ENCODE results near the gene CLMN.
A peak's percentile ranks its signal among the peaks of the same experiment; 100 is the strongest.

The CLMN gene

DNA sequence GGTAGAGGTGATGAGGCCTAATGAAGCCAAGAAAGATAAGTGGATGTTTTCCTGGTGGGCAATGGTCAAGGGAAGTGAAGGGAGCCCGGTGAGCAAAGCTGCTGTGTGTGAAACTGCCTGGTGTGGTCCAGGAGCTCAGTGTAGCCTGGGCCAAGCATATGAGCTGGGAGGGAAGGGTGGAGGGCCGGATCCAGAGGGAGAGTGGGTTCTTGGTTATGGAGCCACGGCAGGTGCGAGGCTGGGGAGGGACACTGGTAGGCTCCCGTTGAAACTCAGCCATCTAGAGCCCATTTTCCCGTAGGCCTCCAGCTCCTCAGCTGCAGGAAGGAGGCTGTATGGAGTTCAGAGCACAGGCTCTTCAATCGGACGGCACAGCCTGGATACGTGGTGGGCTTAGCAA, 10.2 kb upstream of the CLMN start:
- Histone ChIP-seq H3K36me3 (ENCODE audit: insufficient read depth, low read length) (no peaks in the 10 kb centered on the region; the same call in 1 of the 2 replicates), H3K9ac (ENCODE audit: low read length) (no peak overlapping the region), H3F3A (ENCODE audit: insufficient read depth, low read length) (no peaks in the 10 kb centered on the region), H3K9me2 (ENCODE audit: low read depth, low read length) (no peaks in the 10 kb centered on the region), H3K27ac (ENCODE audit: low read depth, low read length, poor library complexity, severe bottlenecking) (no peak overlapping the region), H3K4me1 (ENCODE audit: insufficient read depth, low read length, severe bottlenecking) (peaks cover 17% of the 10 kb centered on the region), H2AFZ (ENCODE audit: low read length) (no peak overlapping the region), H3K27me3 (ENCODE audit: insufficient read depth, low read length) (peaks cover 10% of the 10 kb centered on the region; the same call in 1 of the 2 replicates), H3K79me2 (ENCODE audit: insufficient read depth, low read length) (no peaks in the 10 kb centered on the region), H3K4me3 (ENCODE audit: low read depth, low read length, poor library complexity, severe bottlenecking) (no peak overlapping the region), H4K20me1 (ENCODE audit: insufficient read depth, low read length) (no peaks in the 10 kb centered on the region), H3K9me3 (ENCODE audit: low read length) (0 out of 2 replicates have a peak, but pooled peaks cover 7% of the 10 kb centered on the region), H3K4me2 (ENCODE audit: low read length) (no peak overlapping the region)
- TF ChIP-seq, protein P1, sequence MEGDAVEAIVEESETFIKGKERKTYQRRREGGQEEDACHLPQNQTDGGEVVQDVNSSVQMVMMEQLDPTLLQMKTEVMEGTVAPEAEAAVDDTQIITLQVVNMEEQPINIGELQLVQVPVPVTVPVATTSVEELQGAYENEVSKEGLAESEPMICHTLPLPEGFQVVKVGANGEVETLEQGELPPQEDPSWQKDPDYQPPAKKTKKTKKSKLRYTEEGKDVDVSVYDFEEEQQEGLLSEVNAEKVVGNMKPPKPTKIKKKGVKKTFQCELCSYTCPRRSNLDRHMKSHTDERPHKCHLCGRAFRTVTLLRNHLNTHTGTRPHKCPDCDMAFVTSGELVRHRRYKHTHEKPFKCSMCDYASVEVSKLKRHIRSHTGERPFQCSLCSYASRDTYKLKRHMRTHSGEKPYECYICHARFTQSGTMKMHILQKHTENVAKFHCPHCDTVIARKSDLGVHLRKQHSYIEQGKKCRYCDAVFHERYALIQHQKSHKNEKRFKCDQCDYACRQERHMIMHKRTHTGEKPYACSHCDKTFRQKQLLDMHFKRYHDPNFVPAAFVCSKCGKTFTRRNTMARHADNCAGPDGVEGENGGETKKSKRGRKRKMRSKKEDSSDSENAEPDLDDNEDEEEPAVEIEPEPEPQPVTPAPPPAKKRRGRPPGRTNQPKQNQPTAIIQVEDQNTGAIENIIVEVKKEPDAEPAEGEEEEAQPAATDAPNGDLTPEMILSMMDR (IDR thresholded peaks at IDR 0.05; ENCODE audit: low read length) = no peak
- TF ChIP-seq EZH2 (IDR thresholded peaks at IDR 0.05; ENCODE audit: borderline replicate concordance, low read length) = no peak

DNA sequence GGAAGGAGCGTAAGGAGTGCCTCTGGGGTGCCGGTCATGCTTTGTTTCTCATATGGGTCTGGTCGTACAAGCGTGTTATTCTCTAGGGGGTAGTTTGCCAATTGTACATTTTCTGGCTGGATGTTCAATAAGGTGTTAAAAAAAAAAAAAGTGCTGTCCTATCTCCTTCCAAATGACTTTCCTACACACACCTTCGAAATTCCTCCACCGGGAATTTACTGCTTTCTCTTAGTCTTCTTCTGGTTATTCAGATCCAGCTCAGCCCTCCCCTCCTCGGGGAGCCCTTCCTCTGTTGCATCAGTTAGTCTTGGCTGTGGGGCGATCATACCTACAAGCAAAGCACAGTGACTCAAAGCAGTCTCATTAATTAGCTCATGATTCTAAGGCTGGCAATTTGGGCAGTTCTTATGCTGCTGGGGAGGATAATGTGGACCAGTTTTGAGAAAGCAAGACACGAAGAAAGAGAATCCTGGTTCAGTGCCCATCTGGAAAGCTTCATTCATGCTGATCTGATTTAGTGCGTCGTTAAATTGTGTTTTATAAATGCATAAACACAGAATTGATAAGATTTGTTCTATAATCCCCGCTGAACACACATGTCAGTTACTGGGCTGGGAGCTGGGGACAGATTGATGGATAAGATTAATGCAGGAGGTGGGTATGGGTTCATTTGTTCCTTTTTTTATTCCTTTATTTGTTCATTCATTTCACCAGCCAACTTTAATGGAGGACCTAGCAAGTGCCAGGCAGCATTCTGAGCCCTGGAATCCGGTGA, 9.2 kb upstream of the CLMN start:
- H3K9me2 ChIP-seq (ENCODE audit: low read depth, low read length) = no peaks in the 10 kb centered on the region
- no peaks in the 10 kb centered on the region; the same call in 1 of the 2 replicates for H3K36me3 ChIP-seq (ENCODE audit: insufficient read depth, low read length)
- no peak overlapping the region for H3K9ac ChIP-seq (ENCODE audit: low read length)
- TF ChIP-seq, protein P1 (IDR thresholded peaks at IDR 0.05; ENCODE audit: low read length) = no peak
- TF ChIP-seq EZH2 (IDR thresholded peaks at IDR 0.05; ENCODE audit: borderline replicate concordance, low read length) = no peak
- 0 out of 2 replicates have a peak, but pooled peaks cover 7% of the 10 kb centered on the region for H3K9me3 ChIP-seq (ENCODE audit: low read length)
- H3K4me2 ChIP-seq (ENCODE audit: low read length) = no peak overlapping the region
- H3K4me3 ChIP-seq (ENCODE audit: low read depth, low read length, poor library complexity, severe bottlenecking) = no peak overlapping the region
- peaks cover 17% of the 10 kb centered on the region for H3K4me1 ChIP-seq (ENCODE audit: insufficient read depth, low read length, severe bottlenecking)
- H3F3A ChIP-seq (ENCODE audit: insufficient read depth, low read length) = no peaks in the 10 kb centered on the region
- no peaks in the 10 kb centered on the region for H3K79me2 ChIP-seq (ENCODE audit: insufficient read depth, low read length)
- peaks cover 10% of the 10 kb centered on the region; the same call in 1 of the 2 replicates for H3K27me3 ChIP-seq (ENCODE audit: insufficient read depth, low read length)
- no peak overlapping the region for H3K27ac ChIP-seq (ENCODE audit: low read depth, low read length, poor library complexity, severe bottlenecking)
- no peaks in the 10 kb centered on the region for H4K20me1 ChIP-seq (ENCODE audit: insufficient read depth, low read length)
- H2AFZ ChIP-seq (ENCODE audit: low read length) = no peak overlapping the region

DNA sequence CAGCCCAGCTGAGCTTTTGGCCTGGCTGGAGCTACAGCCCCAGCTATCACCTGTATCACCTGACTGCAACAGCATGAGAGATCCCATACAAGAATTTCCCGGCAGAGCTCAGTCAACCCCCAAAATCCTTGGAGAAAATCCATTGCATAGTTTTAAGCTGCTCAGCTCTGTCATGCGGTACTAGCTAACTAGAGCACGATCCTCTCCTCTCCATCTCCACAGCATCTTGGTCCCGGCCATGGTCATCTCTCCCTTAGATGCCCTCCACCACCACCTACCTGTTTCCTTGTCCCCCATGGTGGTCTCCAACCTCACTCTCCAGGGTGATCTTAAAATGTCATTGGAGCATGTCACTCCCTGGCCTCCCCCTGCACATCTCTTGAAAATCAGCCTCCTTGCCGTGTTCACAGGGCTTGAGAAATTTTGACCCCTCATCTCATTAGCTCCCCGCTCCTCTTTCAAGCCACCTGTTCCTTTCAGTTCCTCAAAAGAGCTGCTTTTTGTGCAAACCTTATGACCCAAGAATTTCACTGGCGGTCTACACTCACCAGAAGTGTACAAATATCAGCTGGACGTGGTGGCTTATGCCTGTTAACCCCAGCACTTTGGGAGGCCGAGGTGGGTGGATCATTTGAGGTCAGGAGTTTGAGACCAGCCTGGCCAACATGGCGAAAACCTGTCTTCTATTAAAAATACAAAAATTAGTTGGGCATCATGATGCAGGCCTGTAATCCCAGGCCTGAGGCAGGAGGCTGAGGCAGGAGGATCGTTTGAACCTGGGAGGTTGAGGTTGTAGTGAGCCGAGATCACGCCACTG, 8.1 kb upstream of the CLMN start:
- Histone ChIP-seq H3K9me2 (ENCODE audit: low read depth, low read length) (no peaks in the 10 kb centered on the region), H3F3A (ENCODE audit: insufficient read depth, low read length) (no peaks in the 10 kb centered on the region), H3K27me3 (ENCODE audit: insufficient read depth, low read length) (peaks cover 11% of the 10 kb centered on the region; the same call in 1 of the 2 replicates), H3K9ac (ENCODE audit: low read length) (no peak overlapping the region), H3K79me2 (ENCODE audit: insufficient read depth, low read length) (no peaks in the 10 kb centered on the region), H3K27ac (ENCODE audit: low read depth, low read length, poor library complexity, severe bottlenecking) (peak overlapping the region; percentile 35), H2AFZ (ENCODE audit: low read length) (no peak overlapping the region), H3K36me3 (ENCODE audit: insufficient read depth, low read length) (no peaks in the 10 kb centered on the region; the same call in 1 of the 2 replicates), H3K4me2 (ENCODE audit: low read length) (peak overlapping the region; percentile 57), H4K20me1 (ENCODE audit: insufficient read depth, low read length) (no peaks in the 10 kb centered on the region), H3K9me3 (ENCODE audit: low read length) (0 out of 2 replicates have a peak, but pooled peaks cover 7% of the 10 kb centered on the region), H3K4me1 (ENCODE audit: insufficient read depth, low read length, severe bottlenecking) (peaks cover 17% of the 10 kb centered on the region), H3K4me3 (ENCODE audit: low read depth, low read length, poor library complexity, severe bottlenecking) (no peak overlapping the region)
- TF ChIP-seq, protein P1 (IDR thresholded peaks at IDR 0.05; ENCODE audit: low read length) = no peak
- no peak for TF ChIP-seq EZH2 (IDR thresholded peaks at IDR 0.05; ENCODE audit: borderline replicate concordance, low read length)
